Smooth muscle cell (in vitro differentiated cells): ENCODE results near the gene P4HA1. TPM values are rescaled to one million over a fixed set of nuclear protein-coding genes. Genes with fewer than 3 reads are reported as not detected.

ENCODE experiments used
- DNase-seq: peaks from one replicate; lab custom pipeline; 2025; ENCODE audit not compliant: unreplicated experiment; lab: John Stamatoyannopoulos, UW
- H2AFZ ChIP-seq: fragments of 200-600 bp; sonication (generic); 2 replicates; pipeline ENCODE4 v1.6.0; 2016; ENCODE audit warnings: antibody characterized with exemption, low read depth, mild to moderate bottlenecking
- H3F3A ChIP-seq: fragments of 200-600 bp; sonication (generic); 2 replicates; pipeline ENCODE4 v1.6.0; 2017; ENCODE audit warnings: antibody characterized with exemption, low read depth
- H3K27ac ChIP-seq: fragments of 200-600 bp; sonication (generic); 2 replicates; pipeline ENCODE4 v1.5.1; 2016; ENCODE audit warnings: low read depth, mild to moderate bottlenecking
- H3K27me3 ChIP-seq: fragments of 200-600 bp; sonication (generic); 2 replicates; pipeline ENCODE4 v1.6.1; 2016; ENCODE audit warnings: low read depth, mild to moderate bottlenecking
- H3K36me3 ChIP-seq: fragments of 200-600 bp; sonication (generic); 2 replicates; pipeline ENCODE4 v1.5.1; 2016; ENCODE audit warnings: low read depth
- H3K4me1 ChIP-seq: fragments of 200-600 bp; sonication (generic); 2 replicates; pipeline ENCODE4 v1.5.1; 2016; ENCODE audit warnings: low read depth
- H3K4me2 ChIP-seq: fragments of 200-600 bp; sonication (generic); 2 replicates; pipeline ENCODE4 v1.6.0; 2016; ENCODE audit warnings: mild to moderate bottlenecking
- H3K4me3 ChIP-seq: fragments of 200-600 bp; sonication (generic); 2 replicates; pipeline ENCODE4 v1.5.1; 2016; ENCODE audit warnings: mild to moderate bottlenecking
- H3K79me2 ChIP-seq: fragments of 200-600 bp; sonication (generic); 2 replicates; pipeline ENCODE4 v1.6.0; 2016; ENCODE audit warnings: low read depth, mild to moderate bottlenecking
- H3K9ac ChIP-seq: fragments of 200-600 bp; sonication (generic); 2 replicates; pipeline ENCODE4 v1.6.0; 2016; ENCODE audit warnings: low read depth
- H3K9me3 ChIP-seq: fragments of 200-600 bp; sonication (generic); replicated peaks from 2 replicates; pipeline ENCODE4 v1.5.1; 2016; ENCODE audit warnings: low read depth
- H4K20me1 ChIP-seq: fragments of 200-600 bp; sonication (generic); 2 replicates; pipeline ENCODE4 v1.6.0; 2016; ENCODE audit warnings: low read depth
- CTCF ChIP-seq: fragments of 200-600 bp; sonication (generic); IDR thresholded peaks from 2 replicates; pipeline ENCODE4 v1.5.1; 2017; ENCODE audit warnings: borderline replicate concordance, mild to moderate bottlenecking, antibody characterized with exemption; ENCODE audit not compliant: insufficient read depth, poor library complexity, severe bottlenecking
- WGBS: methylation state at CpG from one replicate; pipeline ENCODE4 v1.1.7; 2016; ENCODE audit warnings: low lambda C conversion rate; 5-methylcytosine and 5-hydroxymethylcytosine counted together
- polyA plus RNA-seq: library from polyadenylated mRNA; unstranded; fragments of >200 nt; fragmentation: Nextera tagmentation; extraction: Ambion mirVana; gene quantifications from 2 replicates; pipeline ENCODE4 v1.2.1, GENCODE V29; 2016
- total RNA-seq: library from RNA; depleted of rRNA; stranded (reverse); fragments of >200 nt; gene quantifications from 2 replicates; pipeline ENCODE4 v1.2.3, GENCODE V29; 2014

P4HA1 gene
- total and polyA plus RNA-seq, 2 experiments from 2014 or later, result 467 to 489 TPM

GRCh38 chr10:73134727-73135126 is 38.1 kb upstream of the P4HA1 start:
- Histone ChIP-seq H3K4me1 (no peaks in the 10 kb centered on the region), H3K9ac (no peak overlapping the region)
- WGBS, result 98% methylated on average over 3 of the region's 3 CpGs

GRCh38 chr10:73131913-73132686 is 35.4 kb upstream of the P4HA1 start:
- Histone ChIP-seq H3K4me3 (no peak overlapping the region), H3K4me2 (no peak overlapping the region), H2AFZ (no peak overlapping the region), H3F3A (no peaks in the 10 kb centered on the region), H3K9me3 (no peaks in the 10 kb centered on the region), H3K27ac (no peak overlapping the region), H4K20me1 (peaks cover 10% of the 10 kb centered on the region), H3K27me3 (no peaks in the 10 kb centered on the region), H3K4me1 (no peaks in the 10 kb centered on the region), H3K79me2 (peaks cover 3% of the 10 kb centered on the region), H3K9ac (no peak overlapping the region), H3K36me3 (peaks cover 50% of the 10 kb centered on the region)
- no peak for DNase-seq
- TF ChIP-seq CTCF, result no peak
- 100% methylated on average over 2 of the region's 2 CpGs for WGBS

More at GRCh38 chr10:73134727-73135126, 38.1 kb upstream of the P4HA1 start:
- no peaks in the 10 kb centered on the region for H3K9me3 ChIP-seq
- no peaks in the 10 kb centered on the region for H3F3A ChIP-seq
- no peak overlapping the region for H3K4me2 ChIP-seq
- no peaks in the 10 kb centered on the region for H3K27me3 ChIP-seq
- H3K79me2 ChIP-seq, result peaks cover 3% of the 10 kb centered on the region
- no peak overlapping the region for H3K4me3 ChIP-seq
- H3K27ac ChIP-seq, result no peak overlapping the region
- TF ChIP-seq CTCF, result no peak
- H4K20me1 ChIP-seq, result peaks cover 10% of the 10 kb centered on the region
- H3K36me3 ChIP-seq, result peaks cover 60% of the 10 kb centered on the region
- no peak overlapping the region for H2AFZ ChIP-seq
- no peak for DNase-seq

GRCh38 chr10:73131301-73131700 is 34.6 kb upstream of the P4HA1 start:
- Histone ChIP-seq H3K4me2 (no peak overlapping the region), H3K9ac (no peak overlapping the region), H3K4me3 (no peak overlapping the region), H3F3A (no peaks in the 10 kb centered on the region), H3K27me3 (no peaks in the 10 kb centered on the region), H3K4me1 (no peaks in the 10 kb centered on the region), H3K79me2 (peaks cover 3% of the 10 kb centered on the region), H3K9me3 (no peaks in the 10 kb centered on the region), H4K20me1 (peaks cover 10% of the 10 kb centered on the region), H3K36me3 (peaks cover 50% of the 10 kb centered on the region), H2AFZ (no peak overlapping the region), H3K27ac (no peak overlapping the region)
- DNase-seq, result no peak
- TF ChIP-seq CTCF, result no peak
- 86% methylated on average over 2 of the region's 2 CpGs for WGBS

GRCh38 chr10:73126343-73126742 is 29.7 kb upstream of the P4HA1 start:
- Histone ChIP-seq H4K20me1 (no peaks in the 10 kb centered on the region), H3K9ac (no peak overlapping the region), H3K4me1 (no peaks in the 10 kb centered on the region), H3F3A (no peaks in the 10 kb centered on the region), H3K27ac (no peak overlapping the region), H3K36me3 (peaks cover 17% of the 10 kb centered on the region), H3K79me2 (no peaks in the 10 kb centered on the region), H2AFZ (no peak overlapping the region), H3K4me2 (no peak overlapping the region), H3K4me3 (no peak overlapping the region), H3K27me3 (no peaks in the 10 kb centered on the region), H3K9me3 (no peaks in the 10 kb centered on the region)
- WGBS, result 98% methylated on average over 2 of the region's 2 CpGs
- no peak for DNase-seq
- TF ChIP-seq CTCF, result no peak
